Heart left ventricle (tissue), 16 donors: ENCODE data around the gene ABCC11. TPM values are rescaled to one million over a fixed set of nuclear protein-coding genes. Genes with fewer than 3 reads are reported as not detected.

Experiments used
- ATAC-seq, 4 donors: fragments of 200-7000 bp; cut with Tn5 transposase; one replicate each; pipeline ENCODE4 v1.9.1; 2020 to 2022; ENCODE audit warnings: moderate library complexity in 4 of 4, mild to moderate bottlenecking in 3 of 4, moderate number of reproducible peaks in 1 of 4
- DNase-seq, 5 donors: peaks; one replicate each; pipeline ENCODE4 v3.0.0-alpha.2; 2020
- H3K27ac ChIP-seq, 12 donors: fragments of 200-600 bp; sonication (generic) in 4 of 12; one replicate each; pipeline versions ENCODE4 v1.5.0 to v1.8.0; 2016 to 2022; ENCODE audit warnings: mild to moderate bottlenecking in 2 of 12
- H3K27me3 ChIP-seq, 9 donors: fragments of 200-600 bp; sonication (generic) in 2 of 9; one replicate each; pipeline versions ENCODE4 v1.5.1 to v1.8.0; 2016 to 2022; ENCODE audit warnings: mild to moderate bottlenecking in 3 of 9
- H3K36me3 ChIP-seq, 9 donors: fragments of 200-600 bp; sonication (generic) in 2 of 9; one replicate each; pipeline versions ENCODE4 v1.5.0 to v1.8.0; 2018 to 2022; ENCODE audit warnings: mild to moderate bottlenecking in 2 of 9
- H3K4me1 ChIP-seq, 12 donors: fragments of 200-600 bp; sonication (generic) in 4 of 12; one replicate each; pipeline versions ENCODE4 v1.5.0 to v1.8.0; 2016 to 2022; ENCODE audit warnings: mild to moderate bottlenecking in 3 of 12
- H3K4me3 ChIP-seq, 12 donors: fragments of 200-600 bp; sonication (generic) in 4 of 12; one replicate each; pipeline versions ENCODE4 v1.5.0 to v1.8.0; 2017 to 2022; ENCODE audit warnings: mild to moderate bottlenecking in 9 of 12, moderate library complexity in 4 of 12
- H3K9me3 ChIP-seq, 12 donors: fragments of 200-600 bp; sonication (generic) in 4 of 12; one replicate each; pipeline versions ENCODE4 v1.5.0 to v1.8.0; 2016 to 2022; ENCODE audit warnings: mild to moderate bottlenecking in 1 of 12
- CTCF ChIP-seq, 12 donors: fragments of 200-600 bp; sonication (generic) in 4 of 12; IDR thresholded peaks; one replicate each; pipeline versions ENCODE4 v1.5.0 to v1.8.0; 2018 to 2022; ENCODE audit warnings: antibody characterized with exemption in 12 of 12, mild to moderate bottlenecking in 5 of 12
- POLR2A ChIP-seq, 2 donors: fragments of 450-650 bp; IDR thresholded peaks; one replicate each; pipeline ENCODE4 v1.6.1; 2017; ENCODE audit warnings: antibody characterized with exemption in 2 of 2, mild to moderate bottlenecking in 2 of 2, moderate library complexity in 2 of 2
- WGBS, 4 donors: extraction: QIAGEN DNeasy Blood & Tissue Kit in 2 of 4; methylation state at CpG; one replicate each; pipeline versions ENCODE4 v1.1.5 to v1.1.7; 2013 to 2018; 5-methylcytosine and 5-hydroxymethylcytosine counted together
- intact Hi-C, 10 donors: fragments of 100-400 bp; cut with DNase I; formaldehyde crosslinking; loops; one replicate each; pipeline versions ENCODE4 v1.11.1 to v1.14.2; 2022
- polyA plus RNA-seq, 2 donors: library from polyadenylated mRNA; stranded (reverse); fragments of 200-250 nt; gene quantifications; one replicate each; pipeline ENCODE4 v1.2.3, GENCODE V29; 2013
- total RNA-seq, 9 donors: library from RNA; depleted of rRNA in 2 of 9; stranded (reverse); fragments of >200 nt in 2 of 9; fragmentation: NEBNext Ultra II Directional in 3 of 9; extraction: Animal tissue kit (Norgen Biotek cat#: 25700) in 3 of 9; gene quantifications; one replicate each; pipeline versions ENCODE4 v1.1.0 to v1.2.4, GENCODE V29; 2016 to 2023
- donor health status: ischemic (EF 13 %, LVEDD 7.1; RV severe dilation, severe dysfunction).
- donor health status: healthy with polysubstance abuse.
- donor health status: DM: no; HTN: yes; CAD: no.
- donor health status: DM: no; HTN: no; CAD: no.
- donor health status: ischemic (EF 25% LVEDD 6.9; RV normal size, moderate dysfunction).
- donor health status: ischemic (EF 25% LVEDD 5.7; RV mildly dilated, moderate dysfunction).
- donor health status: healthy.
- donor health status: DM: yes; HTN: yes; CAD: no.
- donor health status: ischemic (EF 35%, LVEDD 5.7; RV mildly dilated, moderate dysfunction).
- donor health status: nonischemic (EF 11% LVEDD 7.7; RV severe dilation, severe dysfunction).
- donor health status: DM: yes; HTN: yes; CAD: no.
- donor health status: PGD.
- donor health status: ischemic (EF 29% LVEDD 5.4; RV normal size, mild dysfunction).
- donor health status: nonischemic (EF 23%, LVEDD 6.1; RV moderate dilation, normal function).

The ABCC11 gene
- total and polyA plus RNA-seq, 11 donors = 0.03 to 0.48 (median 0.20) TPM; not detected in 6

GRCh38 chr16:48204825-48205151, 42.6 kb downstream of the ABCC11 start:
- 83 to 89% (median 87%) methylated on average over 6 of the region's 6 CpGs for WGBS, 4 donors
- Histone ChIP-seq H3K36me3 (no peaks in the 10 kb centered on the region), H3K9me3 (no peaks in the 10 kb centered on the region), H3K4me3 (no peak overlapping the region), H3K27ac (no peak overlapping the region), H3K4me1 (no peaks in the 10 kb centered on the region), H3K27me3 (peaks cover 0 to 13% (median 0%) of the 10 kb centered on the region in 9 donors)
- ATAC-seq = no peak
- TF ChIP-seq POLR2A (IDR thresholded peaks at IDR 0.05) (no peak), CTCF (IDR thresholded peaks at IDR 0.05) (no peak)
- intact Hi-C loops = no loop called here
- no peak for DNase-seq

GRCh38 chr16:48203974-48204824, 43.1 kb downstream of the ABCC11 start:
- H3K4me1 ChIP-seq = no peaks in the 10 kb centered on the region
- no peak overlapping the region for H3K4me3 ChIP-seq
- ATAC-seq (no peak), DNase-seq (no peak)
- no peak for TF ChIP-seq CTCF (IDR thresholded peaks at IDR 0.05)
- no peak for TF ChIP-seq POLR2A (IDR thresholded peaks at IDR 0.05)
- H3K27me3 ChIP-seq = peaks cover 0 to 13% (median 0%) of the 10 kb centered on the region in 9 donors
- 85 to 90% (median 89%) methylated on average over 8 of the region's 8 CpGs for WGBS, 4 donors
- intact Hi-C loops = no loop called here
- H3K27ac ChIP-seq = no peak overlapping the region
- H3K36me3 ChIP-seq = no peaks in the 10 kb centered on the region
- no peaks in the 10 kb centered on the region for H3K9me3 ChIP-seq

GRCh38 chr16:48201515-48202201, 45.7 kb downstream of the ABCC11 start:
- no peaks in the 10 kb centered on the region for H3K9me3 ChIP-seq
- intact Hi-C loops = no loop called here
- H3K27me3 ChIP-seq = no peaks in the 10 kb centered on the region
- no peak overlapping the region for H3K4me3 ChIP-seq
- WGBS, 4 donors = 67 to 74% (median 73%) methylated on average over 6 of the region's 6 CpGs
- ATAC-seq (no peak), DNase-seq (no peak)
- no peak for TF ChIP-seq POLR2A (IDR thresholded peaks at IDR 0.05)
- TF ChIP-seq CTCF (IDR thresholded peaks at IDR 0.05) = no peak
- H3K4me1 ChIP-seq = no peaks in the 10 kb centered on the region
- no peak overlapping the region for H3K27ac ChIP-seq
- H3K36me3 ChIP-seq = no peaks in the 10 kb centered on the region

- intact Hi-C loops = no loop called here
- WGBS, 4 donors = 77 to 94% (median 86%) methylated on average over 3 of the region's 3 CpGs
These were observed 50.0 kb downstream of the ABCC11 start for GRCh38 chr16:48197294-48197693.

More at GRCh38 chr16:48197294-48197693, 50.0 kb downstream of the ABCC11 start:
- DNase-seq (no peak), ATAC-seq (no peak)
- TF ChIP-seq POLR2A (IDR thresholded peaks at IDR 0.05) (no peak), CTCF (IDR thresholded peaks at IDR 0.05) (no peak)
- Histone ChIP-seq H3K27me3 (no peaks in the 10 kb centered on the region), H3K36me3 (no peaks in the 10 kb centered on the region), H3K27ac (no peak overlapping the region), H3K4me1 (no peaks in the 10 kb centered on the region), H3K4me3 (no peak overlapping the region), H3K9me3 (no peaks in the 10 kb centered on the region)
